Stimulated activated CD8-positive, alpha-beta memory T cell treated with anti-CD3 and anti-CD28 coated beads, Interleukin-4, amount 100 ng/mL, for 24 hours (primary cell): Measurements from ENCODE around the gene HIVEP1.
A peak's percentile ranks its signal among the peaks of the same experiment; 100 is the strongest.
"Not testable (repeated sequence)": the region's sequence is repeated elsewhere in the genome, so short reads cannot be mapped to it uniquely, and the experiment has no call there.

Experiments
- DNase-seq: peaks from one replicate; pipeline ENCODE4 v3.0.0-alpha.2; 2020; ENCODE audit warnings: low read depth

The HIVEP1 gene

DNA sequence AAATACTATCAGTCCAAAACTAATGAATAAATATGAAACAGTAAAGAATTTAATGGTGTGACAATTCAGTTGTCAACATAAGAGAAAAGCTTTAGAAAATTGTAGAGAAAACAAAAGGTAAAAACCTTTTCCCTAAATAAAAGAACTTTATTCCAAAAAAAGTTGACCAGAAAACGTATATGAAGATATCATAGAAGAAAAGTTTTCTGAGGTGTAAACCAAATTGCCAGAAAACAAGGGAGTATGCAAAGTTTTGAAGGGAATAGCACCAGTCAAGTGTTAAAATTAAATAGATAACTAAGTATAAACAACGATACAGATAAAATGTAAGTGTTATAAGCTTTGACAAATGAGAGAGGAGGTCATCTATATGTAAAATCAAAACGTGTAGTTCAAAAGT is 104.9 kb downstream of the HIVEP1 start:
- no peak for DNase-seq

DNA sequence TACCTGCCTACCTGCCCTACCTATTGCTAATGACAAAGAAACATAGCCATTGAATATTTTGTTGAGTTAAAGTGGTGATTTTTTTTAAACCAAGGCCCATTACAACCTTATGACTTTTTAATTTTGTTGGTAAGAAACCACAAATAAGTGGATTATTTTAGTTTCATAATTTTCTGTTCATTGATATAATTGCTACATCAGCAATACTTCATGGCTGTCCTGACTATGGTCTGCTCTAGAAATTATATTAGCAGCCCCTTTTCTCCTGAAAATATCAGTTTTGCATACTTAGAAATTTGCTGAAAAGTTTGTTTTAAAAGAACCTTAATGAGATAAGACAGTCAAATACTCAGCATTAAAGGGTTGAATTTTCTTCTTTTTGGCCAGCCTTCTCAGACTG is 106.5 kb downstream of the HIVEP1 start:
- DNase-seq = no peak

GRCh38 chr6:12119085-12119588 is 107.0 kb downstream of the HIVEP1 start:
- no peak for DNase-seq

- DNase-seq = no peak
These were observed 113.3 kb downstream of the HIVEP1 start for GRCh38 chr6:12125396-12125795.

DNA sequence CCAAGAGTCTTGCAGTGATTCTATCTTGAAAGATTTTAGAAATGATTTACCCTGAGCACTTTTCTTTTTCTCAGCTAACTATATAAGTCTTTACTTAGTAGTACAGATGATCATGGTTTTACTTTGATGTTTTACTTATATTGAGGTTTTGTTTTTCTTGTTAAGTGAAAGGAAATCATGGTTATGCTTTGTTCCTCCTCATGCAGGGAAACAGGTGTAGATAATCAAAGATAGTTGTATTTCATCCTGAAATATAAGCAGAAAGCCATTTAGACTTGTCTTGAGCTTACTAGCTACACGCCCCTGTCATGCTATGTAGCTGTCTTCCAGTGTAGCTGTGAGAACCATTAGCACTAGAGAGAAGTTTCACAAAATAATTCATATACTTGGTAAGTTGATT is 113.9 kb downstream of the HIVEP1 start:
- DNase-seq = no peak

- no peak for DNase-seq
These were observed 117.4 kb downstream of the HIVEP1 start for GRCh38 chr6:12129523-12129922.

- no peak for DNase-seq
These were observed 120.5 kb downstream of the HIVEP1 start for GRCh38 chr6:12132351-12133222.

- no peak for DNase-seq
These were observed 122.5 kb downstream of the HIVEP1 start for GRCh38 chr6:12134581-12134980.

GRCh38 chr6:12134991-12135390 is 122.9 kb downstream of the HIVEP1 start:
- DNase-seq = no peak

GRCh38 chr6:12136905-12137304 is 124.8 kb downstream of the HIVEP1 start:
- no peak for DNase-seq

GRCh38 chr6:12137480-12137879 is 125.4 kb downstream of the HIVEP1 start:
- DNase-seq = no peak

DNA sequence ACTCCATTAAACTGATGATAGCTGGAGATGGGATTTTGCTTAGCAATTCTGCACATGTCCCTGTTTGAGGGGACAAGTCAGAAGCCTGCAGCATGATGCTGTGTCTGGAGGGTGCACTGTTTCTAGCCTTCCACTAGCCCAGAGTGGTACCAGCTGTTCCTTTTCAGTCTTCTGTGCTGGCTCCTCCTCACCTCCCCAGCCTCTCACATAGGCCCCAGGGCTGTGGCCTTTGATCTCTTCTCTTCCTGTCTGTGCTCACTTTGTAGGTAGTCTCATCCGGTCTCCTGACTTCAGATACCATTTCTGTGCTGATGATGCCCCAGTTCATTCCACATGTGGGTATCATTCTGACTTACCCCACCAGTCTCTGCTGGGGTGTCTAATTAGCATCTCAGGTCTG is 126.3 kb downstream of the HIVEP1 start:
- DNase-seq = no peak

DNA sequence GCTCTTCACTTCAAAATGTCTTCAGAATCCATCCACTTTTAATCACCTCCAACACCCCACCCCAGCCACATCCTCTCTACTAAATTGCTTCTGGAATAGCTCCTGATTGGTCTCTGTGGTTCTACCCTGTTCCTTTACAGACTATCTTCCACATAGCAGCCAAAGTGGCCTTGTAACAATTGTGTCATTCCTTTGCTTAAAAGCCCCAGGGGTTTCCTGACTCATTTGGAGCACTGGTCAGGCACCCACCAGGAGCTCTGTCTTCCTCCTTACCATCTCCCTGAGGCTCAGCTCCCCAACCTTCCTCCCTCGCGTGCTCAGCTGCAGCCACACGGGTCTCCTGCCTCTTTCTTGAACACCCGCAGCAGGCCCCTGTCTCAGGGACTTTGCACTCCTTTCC is 126.8 kb downstream of the HIVEP1 start:
- no peak for DNase-seq

- no peak for DNase-seq
These were observed 135.6 kb downstream of the HIVEP1 start for GRCh38 chr6:12147557-12148316.

GRCh38 chr6:12148317-12148801 is 136.2 kb downstream of the HIVEP1 start:
- DNase-seq = no peak

- DNase-seq = no peak
These were observed 136.7 kb downstream of the HIVEP1 start for GRCh38 chr6:12148841-12149240.

DNA sequence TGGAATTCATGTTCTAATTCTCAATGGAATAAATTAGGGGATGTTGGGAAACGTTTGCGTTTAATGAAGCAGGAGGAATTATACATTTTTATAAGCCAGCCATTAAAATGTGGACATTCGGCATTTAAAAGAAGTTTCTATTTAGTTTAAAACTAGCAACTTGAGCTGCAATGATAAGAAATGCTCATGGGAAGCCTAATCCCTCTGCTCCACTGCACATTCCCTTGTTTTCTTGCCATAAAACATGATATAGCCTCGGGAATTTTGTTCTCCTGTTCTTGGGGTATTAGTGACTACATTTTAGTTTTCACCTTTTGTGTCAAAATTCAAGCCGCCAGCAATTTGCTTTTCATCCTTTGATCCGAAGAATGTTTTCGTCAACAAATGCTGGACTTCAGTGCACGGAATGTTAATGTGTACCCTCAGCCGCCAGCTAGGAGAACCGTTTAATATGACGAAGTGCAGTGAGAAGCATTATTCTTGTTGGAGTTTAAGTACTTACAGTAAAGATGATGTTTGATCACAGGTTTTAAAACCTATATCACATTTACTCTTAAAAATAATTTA is 137.9 kb downstream of the HIVEP1 start:
- DNase-seq = no peak

- peak; percentile 16 for DNase-seq
These were observed 138.8 kb downstream of the HIVEP1 start for GRCh38 chr6:12150812-12151432.

DNA sequence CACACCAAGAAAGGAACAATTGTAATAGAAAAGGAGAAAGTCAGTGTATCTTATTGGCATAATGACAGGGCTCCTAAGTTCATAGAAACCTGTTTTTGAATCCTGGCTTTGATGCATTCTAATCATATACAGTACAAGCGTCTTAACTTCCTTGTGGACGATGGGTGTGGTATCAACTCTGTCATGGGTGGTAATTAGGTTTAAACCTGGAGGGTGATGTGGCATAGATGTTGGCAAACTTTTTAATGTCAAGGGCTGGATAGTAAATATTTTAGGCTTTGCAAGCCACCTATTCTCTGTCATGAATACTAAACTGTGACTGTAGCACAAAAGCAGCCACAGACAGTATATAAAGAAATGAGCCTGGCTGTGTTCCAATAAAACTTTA is 139.3 kb downstream of the HIVEP1 start:
- DNase-seq = no peak

DNA sequence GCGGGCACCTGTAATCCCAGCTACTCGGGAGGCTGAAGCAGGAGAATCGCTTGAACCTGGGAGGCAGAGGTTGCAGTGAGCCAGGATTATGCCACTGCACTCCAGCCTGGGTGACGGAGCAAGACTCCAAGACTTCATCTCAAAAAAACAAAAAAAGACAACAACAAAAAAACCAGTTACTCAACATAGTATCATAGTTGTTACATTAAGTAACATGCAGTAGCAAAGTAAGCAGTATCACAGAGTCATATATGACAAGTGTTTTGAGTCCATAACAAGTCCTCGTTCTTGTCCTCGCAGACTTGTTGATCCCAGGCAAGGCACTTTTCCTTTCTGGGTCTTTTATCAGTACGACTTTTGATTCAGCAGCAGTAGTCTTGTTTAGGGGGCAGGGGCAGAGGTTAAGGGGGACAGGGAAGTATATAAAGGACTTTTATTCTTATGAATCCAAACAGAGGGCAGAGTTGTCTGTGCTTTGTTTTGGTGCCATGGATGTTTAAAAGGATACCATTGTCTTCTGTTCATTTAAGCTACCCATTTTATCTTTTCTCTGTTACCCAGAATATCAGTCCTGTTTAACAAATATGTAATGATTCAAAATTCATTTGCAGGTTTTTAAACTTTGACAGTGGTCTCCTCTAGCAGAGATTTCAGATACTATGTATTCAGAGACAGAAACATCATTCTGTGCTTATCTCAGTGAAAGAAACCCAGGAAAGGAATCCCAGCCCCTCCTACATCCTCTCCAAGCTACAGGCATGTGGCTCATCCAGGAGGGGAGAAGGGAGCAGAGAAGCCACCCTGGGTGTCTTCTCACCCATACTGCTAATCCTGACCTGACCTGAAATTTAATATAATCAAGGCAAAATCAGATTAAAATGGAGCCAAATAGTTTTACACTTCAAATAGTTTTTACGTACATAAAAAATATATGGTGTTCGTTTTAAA is 140.2 kb downstream of the HIVEP1 start:
- DNase-seq = no peak

GRCh38 chr6:12155769-12156168 is 143.7 kb downstream of the HIVEP1 start:
- not testable (repeated sequence) for DNase-seq
